ENCODE measurements around the gene CEL. TPM values are rescaled to one million over a fixed set of nuclear protein-coding genes. Genes with fewer than 3 reads are reported as not detected.
"Not testable (repeated sequence)": the region's sequence is repeated elsewhere in the genome, so short reads cannot be mapped to it uniquely, and the experiment has no call there.

The CEL gene
- total and polyA plus RNA-seq, 2 donors, result 0.76 to 3.2 TPM

GRCh38 chr9:133065070-133065388 is 3.2 kb downstream of the CEL start:
- H3K27ac ChIP-seq (ENCODE audit: low read depth in 1 of 2, low read length in 1 of 2), result no peak overlapping the region
- no peaks in the 10 kb centered on the region for H3K9me3 ChIP-seq (ENCODE audit: control insufficient read depth in 2 of 2, insufficient read depth in 1 of 2, low read length in 1 of 2)
- H3K4me1 ChIP-seq (ENCODE audit: control insufficient read depth in 2 of 2, insufficient read depth in 2 of 2, low read length in 2 of 2), result peaks cover 3 to 15% of the 10 kb centered on the region in 2 donors
- no peak overlapping the region for H3K4me3 ChIP-seq (ENCODE audit: low read length in 2 of 2)
- DNase-seq (ENCODE audit: low read depth in 6 of 9, low spot score in 9 of 9), result no peak
- WGBS, result 95% methylated on average over 17 of the region's 17 CpGs
- no peaks in the 10 kb centered on the region for H3K27me3 ChIP-seq (ENCODE audit: control insufficient read depth in 2 of 2, insufficient read depth in 1 of 2, low read length in 1 of 2)
- no peaks in the 10 kb centered on the region for H3K36me3 ChIP-seq (ENCODE audit: control insufficient read depth in 2 of 2, insufficient read depth in 2 of 2, low read length in 1 of 2)

GRCh38 chr9:133066181-133066983 is 4.6 kb downstream of the CEL start:
- Histone ChIP-seq H3K27me3 (ENCODE audit: control insufficient read depth in 2 of 2, insufficient read depth in 1 of 2, low read length in 1 of 2) (no peaks in the 10 kb centered on the region), H3K4me3 (ENCODE audit: low read length in 2 of 2) (no peak overlapping the region), H3K4me1 (ENCODE audit: control insufficient read depth in 2 of 2, insufficient read depth in 2 of 2, low read length in 2 of 2) (peaks cover 0 to 3% of the 10 kb centered on the region in 2 donors), H3K9me3 (ENCODE audit: control insufficient read depth in 2 of 2, insufficient read depth in 1 of 2, low read length in 1 of 2) (no peaks in the 10 kb centered on the region), H3K36me3 (ENCODE audit: control insufficient read depth in 2 of 2, insufficient read depth in 2 of 2, low read length in 1 of 2) (peaks cover 0 to 2% of the 10 kb centered on the region in 2 donors), H3K27ac (ENCODE audit: low read depth in 1 of 2, low read length in 1 of 2) (no peak overlapping the region)
- WGBS, result 98% methylated on average over 25 of the region's 25 CpGs
- no peak for DNase-seq (ENCODE audit: low read depth in 6 of 9, low spot score in 9 of 9)

GRCh38 chr9:133067006-133067405 is 5.2 kb downstream of the CEL start:
- Histone ChIP-seq H3K9me3 (ENCODE audit: control insufficient read depth in 2 of 2, insufficient read depth in 1 of 2, low read length in 1 of 2) (no peaks in the 10 kb centered on the region), H3K27ac (ENCODE audit: low read depth in 1 of 2, low read length in 1 of 2) (no peak overlapping the region), H3K36me3 (ENCODE audit: control insufficient read depth in 2 of 2, insufficient read depth in 2 of 2, low read length in 1 of 2) (peaks cover 0 to 2% of the 10 kb centered on the region in 2 donors), H3K4me3 (ENCODE audit: low read length in 2 of 2) (no peak overlapping the region), H3K4me1 (ENCODE audit: control insufficient read depth in 2 of 2, insufficient read depth in 2 of 2, low read length in 2 of 2) (no peaks in the 10 kb centered on the region), H3K27me3 (ENCODE audit: control insufficient read depth in 2 of 2, insufficient read depth in 1 of 2, low read length in 1 of 2) (no peaks in the 10 kb centered on the region)
- no peak for DNase-seq (ENCODE audit: low read depth in 6 of 9, low spot score in 9 of 9)
- WGBS, result 97% methylated on average over 11 of the region's 11 CpGs

- no peaks in the 10 kb centered on the region for H3K27me3 ChIP-seq (ENCODE audit: control insufficient read depth in 2 of 2, insufficient read depth in 1 of 2, low read length in 1 of 2)
- no peak overlapping the region for H3K4me3 ChIP-seq (ENCODE audit: low read length in 2 of 2)
- no peaks in the 10 kb centered on the region for H3K4me1 ChIP-seq (ENCODE audit: control insufficient read depth in 2 of 2, insufficient read depth in 2 of 2, low read length in 2 of 2)
- WGBS, result 96% methylated on average over 11 of the region's 11 CpGs
- peaks cover 0 to 2% of the 10 kb centered on the region in 2 donors for H3K36me3 ChIP-seq (ENCODE audit: control insufficient read depth in 2 of 2, insufficient read depth in 2 of 2, low read length in 1 of 2)
- no peak for DNase-seq (ENCODE audit: low read depth in 6 of 9, low spot score in 9 of 9)
- H3K27ac ChIP-seq (ENCODE audit: low read depth in 1 of 2, low read length in 1 of 2), result no peak overlapping the region
- no peaks in the 10 kb centered on the region for H3K9me3 ChIP-seq (ENCODE audit: control insufficient read depth in 2 of 2, insufficient read depth in 1 of 2, low read length in 1 of 2)
Observed at GRCh38 chr9:133067813-133068212, 6.0 kb downstream of the CEL start.

GRCh38 chr9:133068431-133068830 is 6.7 kb downstream of the CEL start:
- H3K36me3 ChIP-seq (ENCODE audit: control insufficient read depth in 2 of 2, insufficient read depth in 2 of 2, low read length in 1 of 2); H3K4me1 ChIP-seq (ENCODE audit: control insufficient read depth in 2 of 2, insufficient read depth in 2 of 2, low read length in 2 of 2); H3K27me3 ChIP-seq (ENCODE audit: control insufficient read depth in 2 of 2, insufficient read depth in 1 of 2, low read length in 1 of 2); H3K4me3 ChIP-seq (ENCODE audit: low read length in 2 of 2); H3K9me3 ChIP-seq (ENCODE audit: control insufficient read depth in 2 of 2, insufficient read depth in 1 of 2, low read length in 1 of 2); DNase-seq (ENCODE audit: low read depth in 6 of 9, low spot score in 9 of 9); H3K27ac ChIP-seq (ENCODE audit: low read depth in 1 of 2, low read length in 1 of 2): not testable (repeated sequence)
- WGBS, result 100% methylated on average over 2 of the region's 15 CpGs

GRCh38 chr9:133070500-133070961 is 8.8 kb downstream of the CEL start:
- not testable (repeated sequence) for H3K9me3 ChIP-seq (ENCODE audit: control insufficient read depth in 2 of 2, insufficient read depth in 1 of 2, low read length in 1 of 2); DNase-seq (ENCODE audit: low read depth in 6 of 9, low spot score in 9 of 9); H3K4me3 ChIP-seq (ENCODE audit: low read length in 2 of 2); H3K27me3 ChIP-seq (ENCODE audit: control insufficient read depth in 2 of 2, insufficient read depth in 1 of 2, low read length in 1 of 2); H3K4me1 ChIP-seq (ENCODE audit: control insufficient read depth in 2 of 2, insufficient read depth in 2 of 2, low read length in 2 of 2); H3K36me3 ChIP-seq (ENCODE audit: control insufficient read depth in 2 of 2, insufficient read depth in 2 of 2, low read length in 1 of 2); H3K27ac ChIP-seq (ENCODE audit: low read depth in 1 of 2, low read length in 1 of 2)
- WGBS, result 98% methylated on average over 17 of the region's 17 CpGs

GRCh38 chr9:133070985-133071384 is 9.2 kb downstream of the CEL start:
- not testable (repeated sequence) for H3K36me3 ChIP-seq (ENCODE audit: control insufficient read depth in 2 of 2, insufficient read depth in 2 of 2, low read length in 1 of 2); H3K9me3 ChIP-seq (ENCODE audit: control insufficient read depth in 2 of 2, insufficient read depth in 1 of 2, low read length in 1 of 2); DNase-seq (ENCODE audit: low read depth in 6 of 9, low spot score in 9 of 9); H3K4me1 ChIP-seq (ENCODE audit: control insufficient read depth in 2 of 2, insufficient read depth in 2 of 2, low read length in 2 of 2); H3K4me3 ChIP-seq (ENCODE audit: low read length in 2 of 2); H3K27me3 ChIP-seq (ENCODE audit: control insufficient read depth in 2 of 2, insufficient read depth in 1 of 2, low read length in 1 of 2); H3K27ac ChIP-seq (ENCODE audit: low read depth in 1 of 2, low read length in 1 of 2)
- WGBS, result 97% methylated on average over 22 of the region's 31 CpGs

GRCh38 chr9:133071484-133072150 is 9.8 kb downstream of the CEL start:
- no peaks in the 10 kb centered on the region for H3K9me3 ChIP-seq (ENCODE audit: control insufficient read depth in 2 of 2, insufficient read depth in 1 of 2, low read length in 1 of 2)
- no peak for DNase-seq (ENCODE audit: low read depth in 6 of 9, low spot score in 9 of 9)
- no peaks in the 10 kb centered on the region for H3K27me3 ChIP-seq (ENCODE audit: control insufficient read depth in 2 of 2, insufficient read depth in 1 of 2, low read length in 1 of 2)
- WGBS, result 95% methylated on average over 33 of the region's 33 CpGs
- no peak overlapping the region for H3K27ac ChIP-seq (ENCODE audit: low read depth in 1 of 2, low read length in 1 of 2)
- H3K36me3 ChIP-seq (ENCODE audit: control insufficient read depth in 2 of 2, insufficient read depth in 2 of 2, low read length in 1 of 2), result peaks cover 0 to 2% of the 10 kb centered on the region in 2 donors
- H3K4me3 ChIP-seq (ENCODE audit: low read length in 2 of 2), result no peak overlapping the region
- no peaks in the 10 kb centered on the region for H3K4me1 ChIP-seq (ENCODE audit: control insufficient read depth in 2 of 2, insufficient read depth in 2 of 2, low read length in 2 of 2)

- H3K4me3 ChIP-seq (ENCODE audit: low read length in 2 of 2); DNase-seq (ENCODE audit: low read depth in 6 of 9, low spot score in 9 of 9); H3K4me1 ChIP-seq (ENCODE audit: control insufficient read depth in 2 of 2, insufficient read depth in 2 of 2, low read length in 2 of 2); H3K9me3 ChIP-seq (ENCODE audit: control insufficient read depth in 2 of 2, insufficient read depth in 1 of 2, low read length in 1 of 2); H3K27me3 ChIP-seq (ENCODE audit: control insufficient read depth in 2 of 2, insufficient read depth in 1 of 2, low read length in 1 of 2); H3K36me3 ChIP-seq (ENCODE audit: control insufficient read depth in 2 of 2, insufficient read depth in 2 of 2, low read length in 1 of 2); H3K27ac ChIP-seq (ENCODE audit: low read depth in 1 of 2, low read length in 1 of 2): not testable (repeated sequence)
- WGBS, result 98% methylated on average over 5 of the region's 5 CpGs
Observed at GRCh38 chr9:133072210-133072609, 10.4 kb downstream of the CEL start.

Measured in thymus (tissue), 11 donors.